Measurements from ENCODE around the gene ATP5MC2. TPM values are rescaled to one million over a fixed set of nuclear protein-coding genes. Genes with fewer than 3 reads are reported as not detected.

Gene ATP5MC2
- total and polyA plus RNA-seq, 9 of the 15 experiments (the other 6 are each of a cell fraction or from before 2014, with no cell fraction given) = 314 to 1,208 (median 468) TPM

DNA sequence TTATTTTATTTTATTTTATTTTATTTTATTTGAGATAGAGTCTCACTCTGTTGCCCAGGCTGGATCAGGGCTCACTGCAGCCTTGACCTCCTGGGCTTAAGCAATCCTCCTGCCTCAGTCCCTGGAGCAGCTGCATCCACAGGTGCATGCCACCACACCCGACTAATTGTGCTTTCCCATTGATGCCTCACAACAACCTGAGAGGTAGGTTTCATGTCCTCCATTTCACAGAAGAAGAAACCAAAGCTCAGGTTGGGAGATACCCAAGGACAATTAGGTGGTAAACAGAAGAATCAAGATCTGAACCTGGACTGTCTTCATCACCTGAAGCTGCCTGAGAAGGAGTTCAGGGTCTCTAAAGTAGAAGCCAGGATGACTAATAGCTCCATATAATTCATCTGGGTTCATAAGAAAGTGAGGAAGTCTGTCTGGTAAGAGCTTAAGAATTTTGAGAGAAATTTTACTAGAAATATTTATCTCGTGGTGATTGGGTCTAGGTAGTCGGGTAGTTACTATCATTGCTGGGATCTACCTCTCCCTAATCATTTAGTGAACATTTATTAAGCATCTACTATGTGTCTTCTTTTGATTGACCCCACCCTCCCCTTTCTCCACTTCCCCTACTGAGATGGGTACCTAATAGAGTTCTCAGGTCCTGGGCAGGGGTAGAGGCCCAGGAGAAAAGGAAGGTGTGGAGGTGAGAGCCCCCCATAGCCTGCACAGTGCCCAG is 23.2 kb upstream of the ATP5MC2 start:
- no peak for DNase-seq (ENCODE audit: extremely low read depth in 1 of 4, low spot score in 3 of 4)
- Histone ChIP-seq H3K36me3 (ENCODE audit: control insufficient read depth, insufficient read depth, low read length) (no peaks in the 10 kb centered on the region), H2AFZ (ENCODE audit: low read depth, low read length) (no peak overlapping the region), H4K20me1 (replicated peaks; ENCODE audit: control insufficient read depth, insufficient read depth, low read length) (peaks cover 11% of the 10 kb centered on the region; the same call in 1 of the 2 replicates), H3K9ac (ENCODE audit: insufficient read depth in 1 of 2, low read depth in 2 of 2, low read length in 2 of 2) (no peak overlapping the region), H3K4me1 (replicated peaks in 1 of 2; ENCODE audit: control insufficient read depth in 2 of 2, insufficient read depth in 2 of 2, low read length in 2 of 2) (peaks cover 0 to 11% of the 10 kb centered on the region in 2 experiments; a peak in 2 of 5 replicates), H3K27ac (ENCODE audit: extremely low read depth, low read depth, low read length) (no peak overlapping the region), H3K9me1 (ENCODE audit: control insufficient read depth, insufficient read depth, low read length) (no peaks in the 10 kb centered on the region), H3K4me2 (ENCODE audit: insufficient read depth, low read length) (no peak overlapping the region), H3K9me3 (replicated peaks; ENCODE audit: control insufficient read depth, insufficient read depth, low read depth, low read length) (no peaks in the 10 kb centered on the region), H3K27me3 (ENCODE audit: control insufficient read depth in 2 of 2, insufficient read depth in 2 of 2, low read length in 2 of 2) (peaks cover 60 to 64% of the 10 kb centered on the region in 2 experiments), H3K79me2 (ENCODE audit: control insufficient read depth, insufficient read depth, low read length) (no peaks in the 10 kb centered on the region), H3K4me3 (no peak overlapping the region)
- intact Hi-C loops (cut with micrococcal nuclease) (no loop called here), in situ Hi-C loops (cut with MboI) (loop anchor here (10.0 kb wide), 1 partner anchor 506 kb away; no protein-coding TSS in a partner anchor)
- no peak for FAIRE-seq
- ATAC-seq = no peak
- CTCF ChIA-PET (ENCODE audit: low intra/inter-chr PET ratio) = interaction anchor here (0.6 to 0.9 kb wide), 4 partner anchors 45 to 180 kb away, joined by 3 read pairs; no protein-coding TSS in a partner anchor
- no TSS peak for BruUV-seq (replicated peaks)
- POLR2A ChIA-PET = interaction anchor here (0.6 to 1.4 kb wide), 3 partner anchors 55 to 229 kb away, joined by 3 to 4 read pairs (median 3); no protein-coding TSS in a partner anchor
- WGBS (ENCODE audit: insufficient coverage, low coverage, missing lambda C conversion rate) = 0% methylated on average over 3 of the region's 3 CpGs
- TF ChIP-seq, protein P1, sequence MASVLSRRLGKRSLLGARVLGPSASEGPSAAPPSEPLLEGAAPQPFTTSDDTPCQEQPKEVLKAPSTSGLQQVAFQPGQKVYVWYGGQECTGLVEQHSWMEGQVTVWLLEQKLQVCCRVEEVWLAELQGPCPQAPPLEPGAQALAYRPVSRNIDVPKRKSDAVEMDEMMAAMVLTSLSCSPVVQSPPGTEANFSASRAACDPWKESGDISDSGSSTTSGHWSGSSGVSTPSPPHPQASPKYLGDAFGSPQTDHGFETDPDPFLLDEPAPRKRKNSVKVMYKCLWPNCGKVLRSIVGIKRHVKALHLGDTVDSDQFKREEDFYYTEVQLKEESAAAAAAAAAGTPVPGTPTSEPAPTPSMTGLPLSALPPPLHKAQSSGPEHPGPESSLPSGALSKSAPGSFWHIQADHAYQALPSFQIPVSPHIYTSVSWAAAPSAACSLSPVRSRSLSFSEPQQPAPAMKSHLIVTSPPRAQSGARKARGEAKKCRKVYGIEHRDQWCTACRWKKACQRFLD (CRISPR knock-in tag; IDR thresholded peaks at IDR 0.05) = no peak
- TF ChIP-seq KLF6 (CRISPR knock-in tag; IDR thresholded peaks at IDR 0.05; ENCODE audit: borderline replicate concordance) (no peak), ELK3 (CRISPR knock-in tag; IDR thresholded peaks at IDR 0.05) (no peak), ZNF79 (CRISPR knock-in tag; IDR thresholded peaks at IDR 0.05; ENCODE audit: low read depth) (no peak), ZFX (CRISPR knock-in tag; IDR thresholded peaks at IDR 0.05) (no peak), TGIF2 (CRISPR knock-in tag; IDR thresholded peaks at IDR 0.05) (no peak), MTA3 (IDR thresholded peaks at IDR 0.05; ENCODE audit: borderline replicate concordance) (no peak), MLLT1 (IDR thresholded peaks at IDR 0.05) (no peak), RBFOX2 (IDR thresholded peaks at IDR 0.05; ENCODE audit: low read depth, low read length) (no peak), ZNF23 (CRISPR knock-in tag; IDR thresholded peaks at IDR 0.05) (no peak), TEAD4 (IDR thresholded peaks at IDR 0.05; ENCODE audit: low read length) (no peak), TEAD4 (CRISPR knock-in tag; IDR thresholded peaks at IDR 0.05; ENCODE audit: borderline replicate concordance) (no peak)
- TF ChIP-seq, protein P2, sequence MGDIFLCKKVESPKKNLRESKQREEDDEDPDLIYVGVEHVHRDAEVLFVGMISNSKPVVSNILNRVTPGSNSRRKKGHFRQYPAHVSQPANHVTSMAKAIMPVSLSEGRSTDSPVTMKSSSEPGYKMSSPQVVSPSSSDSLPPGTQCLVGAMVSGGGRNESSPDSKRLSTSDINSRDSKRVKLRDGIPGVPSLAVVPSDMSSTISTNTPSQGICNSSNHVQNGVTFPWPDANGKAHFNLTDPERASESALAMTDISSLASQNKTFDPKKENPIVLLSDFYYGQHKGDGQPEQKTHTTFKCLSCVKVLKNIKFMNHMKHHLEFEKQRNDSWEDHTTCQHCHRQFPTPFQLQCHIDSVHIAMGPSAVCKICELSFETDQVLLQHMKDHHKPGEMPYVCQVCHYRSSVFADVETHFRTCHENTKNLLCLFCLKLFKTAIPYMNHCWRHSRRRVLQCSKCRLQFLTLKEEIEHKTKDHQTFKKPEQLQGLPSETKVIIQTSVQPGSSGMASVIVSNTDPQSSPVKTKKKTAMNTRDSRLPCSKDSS (IDR thresholded peaks at IDR 0.05; ENCODE audit: low read depth, partially characterized antibody) = no peak

All from K562 (cell line).